HepG2 (cell line): Measurements from ENCODE around the gene FDXACB1. TPM values are rescaled to one million over a fixed set of nuclear protein-coding genes. Genes with fewer than 3 reads are reported as not detected.

Experiments used
- AHR ChIP-seq: IDR thresholded peaks from 2 replicates; pipeline ENCODE4 v1.6.1; 2018; ENCODE audit warnings: missing genetic modification reagents, missing compliant biosample characterization
- BCL6 ChIP-seq: IDR thresholded peaks from 2 replicates; pipeline ENCODE4 v1.6.1; 2016; ENCODE audit warnings: missing genetic modification reagents, missing compliant biosample characterization
- CBX5 ChIP-seq: sonication (generic); formaldehyde crosslinking; IDR thresholded peaks from 2 replicates; pipeline ENCODE4 v1.4.0; 2020; ENCODE audit warnings: missing genetic modification reagents, borderline replicate concordance
- GATAD2A ChIP-seq: IDR thresholded peaks from 2 replicates; pipeline ENCODE4 v1.6.1; 2016
- NFKBIZ ChIP-seq: IDR thresholded peaks from 2 replicates; pipeline ENCODE4 v1.6.1; 2018; ENCODE audit warnings: missing genetic modification reagents, missing compliant biosample characterization
- NKX3-1 ChIP-seq: sonication (generic); formaldehyde crosslinking; IDR thresholded peaks from 2 replicates; pipeline ENCODE4 v1.5.0; 2020; ENCODE audit warnings: missing genetic modification reagents
- PHF20 ChIP-seq: sonication (generic); formaldehyde crosslinking; IDR thresholded peaks from 2 replicates; pipeline ENCODE4 v1.5.0; 2020; ENCODE audit warnings: mild to moderate bottlenecking, missing genetic modification reagents
- PRPF4 ChIP-seq: fragments of 200-400 bp; formaldehyde crosslinking; IDR thresholded peaks from 2 replicates; pipeline ENCODE4 v1.6.1; 2016; ENCODE audit warnings: low read length, low read depth; ENCODE audit not compliant: poor library complexity, severe bottlenecking
- TARDBP ChIP-seq: sonication (generic); formaldehyde crosslinking; IDR thresholded peaks from 2 replicates; pipeline ENCODE4 v1.8.0; 2022; ENCODE audit warnings: mild to moderate bottlenecking, missing genetic modification reagents
- ZNF333 ChIP-seq: sonication (generic); formaldehyde crosslinking; IDR thresholded peaks from 2 replicates; pipeline ENCODE4 v1.4.0; 2020; ENCODE audit warnings: mild to moderate bottlenecking, missing genetic modification reagents, borderline replicate concordance
- ZNF678 ChIP-seq: sonication (generic); formaldehyde crosslinking; IDR thresholded peaks from 2 replicates; pipeline ENCODE4 v1.4.0; 2020; ENCODE audit warnings: mild to moderate bottlenecking, missing genetic modification reagents
- ZNF768 ChIP-seq: sonication (generic); formaldehyde crosslinking; IDR thresholded peaks from 2 replicates; pipeline ENCODE4 v1.4.0; 2020; ENCODE audit warnings: missing genetic modification reagents
- ZNF780A ChIP-seq: sonication (generic); formaldehyde crosslinking; IDR thresholded peaks from 2 replicates; pipeline ENCODE4 v1.8.0; 2022; ENCODE audit warnings: mild to moderate bottlenecking, missing genetic modification reagents, moderate library complexity
- ZNF878 ChIP-seq: sonication (generic); formaldehyde crosslinking; IDR thresholded peaks from 2 replicates; pipeline ENCODE4 v1.8.1; 2023; ENCODE audit warnings: mild to moderate bottlenecking, missing genetic modification reagents, moderate library complexity
- polyA plus RNA-seq, 8 experiments: library from polyadenylated mRNA; depleted of rRNA in 3 of 8; stranded (reverse) in 7 of 8; unstranded in 1 of 8; fragments of >200 nt; fragmentation: Illumina TruSeq in 4 of 8; extraction: Trizol in 4 of 8; gene quantifications; 2 replicates each; pipeline versions ENCODE4 v1.2.1 to v1.2.3, GENCODE V29; 2011 to 2016; ENCODE audit warnings: low read depth in 4 of 8, missing spikeins in 1 of 8, mixed read lengths in 1 of 8; ENCODE audit not compliant: insufficient read depth in 1 of 8
- total RNA-seq, 5 experiments: library from RNA; depleted of rRNA; stranded (reverse); fragments of >200 nt; fragmentation: Illumina TruSeq; extraction: Trizol; gene quantifications; 2 replicates each; pipeline ENCODE4 v1.2.3, GENCODE V29; 2016; ENCODE audit warnings: low read depth in 1 of 5
- TF ChIP-seq, protein P1 (sequence below): sonication (generic); formaldehyde crosslinking; IDR thresholded peaks from 2 replicates; pipeline ENCODE4 v1.4.0; 2020; ENCODE audit warnings: mild to moderate bottlenecking, missing genetic modification reagents
- TF ChIP-seq, protein P2 (sequence below), 2 experiments: sonication (generic) in 1 of 2; formaldehyde crosslinking in 1 of 2; IDR thresholded peaks; 2 replicates each; pipeline versions ENCODE4 v1.4.0 to v1.6.1; 2018 to 2020; ENCODE audit warnings: missing genetic modification reagents in 2 of 2, borderline replicate concordance in 1 of 2, low read depth in 1 of 2, mild to moderate bottlenecking in 1 of 2, missing biosample characterization in 1 of 2
- TF ChIP-seq, protein P3 (sequence below): sonication (generic); formaldehyde crosslinking; IDR thresholded peaks from 2 replicates; pipeline ENCODE4 v1.4.0; 2020; ENCODE audit warnings: missing genetic modification reagents, mild to moderate bottlenecking, borderline replicate concordance
- TF ChIP-seq, protein P4 (sequence below): IDR thresholded peaks from 2 replicates; pipeline ENCODE4 v1.6.1; 2016; ENCODE audit warnings: low read depth
- TF ChIP-seq, protein P5 (sequence below): sonication (generic); formaldehyde crosslinking; IDR thresholded peaks from 2 replicates; pipeline ENCODE4 v1.8.1; 2022; ENCODE audit warnings: low read depth, mild to moderate bottlenecking, missing genetic modification reagents

FDXACB1 gene
- total and polyA plus RNA-seq, 2 of the 13 experiments (the other 11 are each of a cell fraction or from before 2014, with no cell fraction given) = 1.1 to 3.4 TPM

DNA sequence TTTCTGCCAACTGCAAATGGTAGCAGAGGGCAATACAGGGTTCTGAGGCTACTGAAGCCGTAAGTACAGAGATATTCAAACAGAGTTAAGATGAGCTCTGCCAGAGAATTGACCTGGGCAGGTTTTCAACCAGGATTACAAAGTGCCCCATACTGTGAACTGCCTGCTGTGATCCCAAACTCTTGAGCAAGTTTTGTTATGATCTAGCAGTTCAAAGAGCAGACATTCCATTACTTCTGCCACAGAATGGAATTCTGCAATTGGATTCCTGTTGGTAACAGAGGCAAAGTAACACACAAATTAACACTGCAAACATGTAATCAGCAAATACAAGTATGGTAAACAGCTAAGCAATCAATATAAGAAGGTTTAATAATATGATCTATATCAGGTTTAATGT lies 38.8 kb downstream of the FDXACB1 start (continued):
- TF ChIP-seq, protein P1, sequence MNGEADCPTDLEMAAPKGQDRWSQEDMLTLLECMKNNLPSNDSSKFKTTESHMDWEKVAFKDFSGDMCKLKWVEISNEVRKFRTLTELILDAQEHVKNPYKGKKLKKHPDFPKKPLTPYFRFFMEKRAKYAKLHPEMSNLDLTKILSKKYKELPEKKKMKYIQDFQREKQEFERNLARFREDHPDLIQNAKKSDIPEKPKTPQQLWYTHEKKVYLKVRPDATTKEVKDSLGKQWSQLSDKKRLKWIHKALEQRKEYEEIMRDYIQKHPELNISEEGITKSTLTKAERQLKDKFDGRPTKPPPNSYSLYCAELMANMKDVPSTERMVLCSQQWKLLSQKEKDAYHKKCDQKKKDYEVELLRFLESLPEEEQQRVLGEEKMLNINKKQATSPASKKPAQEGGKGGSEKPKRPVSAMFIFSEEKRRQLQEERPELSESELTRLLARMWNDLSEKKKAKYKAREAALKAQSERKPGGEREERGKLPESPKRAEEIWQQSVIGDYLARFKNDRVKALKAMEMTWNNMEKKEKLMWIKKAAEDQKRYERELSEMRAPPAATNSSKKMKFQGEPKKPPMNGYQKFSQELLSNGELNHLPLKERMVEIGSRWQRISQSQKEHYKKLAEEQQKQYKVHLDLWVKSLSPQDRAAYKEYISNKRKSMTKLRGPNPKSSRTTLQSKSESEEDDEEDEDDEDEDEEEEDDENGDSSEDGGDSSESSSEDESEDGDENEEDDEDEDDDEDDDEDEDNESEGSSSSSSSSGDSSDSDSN (CRISPR knock-in tag) = no peak
- TF ChIP-seq, protein P2, sequence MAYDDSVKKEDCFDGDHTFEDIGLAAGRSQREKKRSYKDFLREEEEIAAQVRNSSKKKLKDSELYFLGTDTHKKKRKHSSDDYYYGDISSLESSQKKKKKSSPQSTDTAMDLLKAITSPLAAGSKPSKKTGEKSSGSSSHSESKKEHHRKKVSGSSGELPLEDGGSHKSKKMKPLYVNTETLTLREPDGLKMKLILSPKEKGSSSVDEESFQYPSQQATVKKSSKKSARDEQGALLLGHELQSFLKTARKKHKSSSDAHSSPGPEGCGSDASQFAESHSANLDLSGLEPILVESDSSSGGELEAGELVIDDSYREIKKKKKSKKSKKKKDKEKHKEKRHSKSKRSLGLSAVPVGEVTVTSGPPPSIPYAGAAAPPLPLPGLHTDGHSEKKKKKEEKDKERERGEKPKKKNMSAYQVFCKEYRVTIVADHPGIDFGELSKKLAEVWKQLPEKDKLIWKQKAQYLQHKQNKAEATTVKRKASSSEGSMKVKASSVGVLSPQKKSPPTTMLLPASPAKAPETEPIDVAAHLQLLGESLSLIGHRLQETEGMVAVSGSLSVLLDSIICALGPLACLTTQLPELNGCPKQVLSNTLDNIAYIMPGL (CRISPR knock-in tag; IDR thresholded peaks at IDR 0.05; ENCODE audit: borderline replicate concordance in 1 of 2, low read depth in 1 of 2) = 0 out of 4 replicates have a peak, but pooled peaks of 1 of the 2 experiments have one; percentile 19
- TF ChIP-seq, protein P3, sequence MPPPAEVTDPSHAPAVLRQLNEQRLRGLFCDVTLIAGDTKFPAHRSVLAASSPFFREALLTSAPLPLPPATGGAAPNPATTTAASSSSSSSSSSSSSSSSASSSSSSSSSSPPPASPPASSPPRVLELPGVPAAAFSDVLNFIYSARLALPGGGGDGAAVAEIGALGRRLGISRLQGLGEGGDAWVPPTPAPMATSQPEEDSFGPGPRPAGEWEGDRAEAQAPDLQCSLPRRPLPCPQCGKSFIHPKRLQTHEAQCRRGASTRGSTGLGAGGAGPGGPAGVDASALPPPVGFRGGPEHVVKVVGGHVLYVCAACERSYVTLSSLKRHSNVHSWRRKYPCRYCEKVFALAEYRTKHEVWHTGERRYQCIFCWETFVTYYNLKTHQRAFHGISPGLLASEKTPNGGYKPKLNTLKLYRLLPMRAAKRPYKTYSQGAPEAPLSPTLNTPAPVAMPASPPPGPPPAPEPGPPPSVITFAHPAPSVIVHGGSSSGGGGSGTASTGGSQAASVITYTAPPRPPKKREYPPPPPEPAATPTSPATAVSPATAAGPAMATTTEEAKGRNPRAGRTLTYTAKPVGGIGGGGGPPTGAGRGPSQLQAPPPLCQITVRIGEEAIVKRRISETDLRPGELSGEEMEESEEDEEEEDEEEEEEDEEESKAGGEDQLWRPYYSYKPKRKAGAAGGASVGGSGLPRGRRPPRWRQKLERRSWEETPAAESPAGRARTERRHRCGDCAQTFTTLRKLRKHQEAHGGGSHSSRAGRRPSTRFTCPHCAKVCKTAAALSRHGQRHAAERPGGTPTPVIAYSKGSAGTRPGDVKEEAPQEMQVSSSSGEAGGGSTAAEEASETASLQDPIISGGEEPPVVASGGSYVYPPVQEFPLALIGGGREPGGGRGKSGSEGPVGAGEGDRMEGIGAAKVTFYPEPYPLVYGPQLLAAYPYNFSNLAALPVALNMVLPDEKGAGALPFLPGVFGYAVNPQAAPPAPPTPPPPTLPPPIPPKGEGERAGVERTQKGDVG (CRISPR knock-in tag) = no peak
- TF ChIP-seq GATAD2A (CRISPR knock-in tag) = peak; percentile 95
- TF ChIP-seq PRPF4 = no peak
- peak; percentile 67; the same call in 1 of the 2 replicates for TF ChIP-seq TARDBP
- TF ChIP-seq NKX3-1 (CRISPR knock-in tag) = no peak
- TF ChIP-seq ZNF678 (CRISPR knock-in tag) = no peak
- TF ChIP-seq BCL6 (CRISPR knock-in tag) = peak; percentile 58
- no peak for TF ChIP-seq ZNF768 (CRISPR knock-in tag)
- TF ChIP-seq ZNF333 (CRISPR knock-in tag) = no peak
- TF ChIP-seq ZNF878 (CRISPR knock-in tag) = no peak
- TF ChIP-seq, protein P4, sequence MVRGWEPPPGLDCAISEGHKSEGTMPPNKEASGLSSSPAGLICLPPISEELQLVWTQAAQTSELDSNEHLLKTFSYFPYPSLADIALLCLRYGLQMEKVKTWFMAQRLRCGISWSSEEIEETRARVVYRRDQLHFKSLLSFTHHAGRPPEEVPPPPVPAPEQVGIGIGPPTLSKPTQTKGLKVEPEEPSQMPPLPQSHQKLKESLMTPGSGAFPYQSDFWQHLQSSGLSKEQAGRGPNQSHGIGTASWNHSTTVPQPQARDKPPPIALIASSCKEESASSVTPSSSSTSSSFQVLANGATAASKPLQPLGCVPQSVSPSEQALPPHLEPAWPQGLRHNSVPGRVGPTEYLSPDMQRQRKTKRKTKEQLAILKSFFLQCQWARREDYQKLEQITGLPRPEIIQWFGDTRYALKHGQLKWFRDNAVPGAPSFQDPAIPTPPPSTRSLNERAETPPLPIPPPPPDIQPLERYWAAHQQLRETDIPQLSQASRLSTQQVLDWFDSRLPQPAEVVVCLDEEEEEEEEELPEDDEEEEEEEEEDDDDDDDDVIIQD (CRISPR knock-in tag) = peak; percentile 22; the same call in 1 of the 2 replicates
- TF ChIP-seq, protein P5, sequence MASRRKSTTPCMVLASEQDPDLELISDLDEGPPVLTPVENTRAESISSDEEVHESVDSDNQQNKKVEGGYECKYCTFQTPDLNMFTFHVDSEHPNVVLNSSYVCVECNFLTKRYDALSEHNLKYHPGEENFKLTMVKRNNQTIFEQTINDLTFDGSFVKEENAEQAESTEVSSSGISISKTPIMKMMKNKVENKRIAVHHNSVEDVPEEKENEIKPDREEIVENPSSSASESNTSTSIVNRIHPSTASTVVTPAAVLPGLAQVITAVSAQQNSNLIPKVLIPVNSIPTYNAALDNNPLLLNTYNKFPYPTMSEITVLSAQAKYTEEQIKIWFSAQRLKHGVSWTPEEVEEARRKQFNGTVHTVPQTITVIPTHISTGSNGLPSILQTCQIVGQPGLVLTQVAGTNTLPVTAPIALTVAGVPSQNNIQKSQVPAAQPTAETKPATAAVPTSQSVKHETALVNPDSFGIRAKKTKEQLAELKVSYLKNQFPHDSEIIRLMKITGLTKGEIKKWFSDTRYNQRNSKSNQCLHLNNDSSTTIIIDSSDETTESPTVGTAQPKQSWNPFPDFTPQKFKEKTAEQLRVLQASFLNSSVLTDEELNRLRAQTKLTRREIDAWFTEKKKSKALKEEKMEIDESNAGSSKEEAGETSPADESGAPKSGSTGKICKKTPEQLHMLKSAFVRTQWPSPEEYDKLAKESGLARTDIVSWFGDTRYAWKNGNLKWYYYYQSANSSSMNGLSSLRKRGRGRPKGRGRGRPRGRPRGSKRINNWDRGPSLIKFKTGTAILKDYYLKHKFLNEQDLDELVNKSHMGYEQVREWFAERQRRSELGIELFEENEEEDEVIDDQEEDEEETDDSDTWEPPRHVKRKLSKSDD (CRISPR knock-in tag) = no peak
- no peak for TF ChIP-seq AHR
- no peak for TF ChIP-seq PHF20 (CRISPR knock-in tag)
- TF ChIP-seq CBX5 (CRISPR knock-in tag) = no peak
- TF ChIP-seq ZNF780A = no peak
- TF ChIP-seq NFKBIZ (CRISPR knock-in tag) = no peak
